Fibroblast of skin of back (primary cell): ENCODE results near the gene KIF21B.
"Not testable (repeated sequence)": the region's sequence is repeated elsewhere in the genome, so short reads cannot be mapped to it uniquely, and the experiment has no call there.

Experiments
- DNase-seq: peaks from one replicate; pipeline ENCODE4 v3.0.0-alpha.2; 2013

KIF21B gene

GRCh38 chr1:200969726-200970561, 53.6 kb downstream of the KIF21B start:
- no peak for DNase-seq

GRCh38 chr1:200968469-200969410, 54.8 kb downstream of the KIF21B start:
- DNase-seq: peak; percentile 49

- no peak for DNase-seq
Measured at GRCh38 chr1:200967693-200968468, 55.6 kb downstream of the KIF21B start.

GRCh38 chr1:200966934-200967333, 56.6 kb downstream of the KIF21B start:
- DNase-seq: no peak

- DNase-seq: no peak
Measured at GRCh38 chr1:200965111-200965805, 58.3 kb downstream of the KIF21B start.

GRCh38 chr1:200963888-200964287, 59.6 kb downstream of the KIF21B start:
- DNase-seq: not testable (repeated sequence)

GRCh38 chr1:200963076-200963475, 60.4 kb downstream of the KIF21B start:
- no peak for DNase-seq

- DNase-seq: no peak
Measured at GRCh38 chr1:200962631-200963030, 60.9 kb downstream of the KIF21B start.

GRCh38 chr1:200962151-200962550, 61.4 kb downstream of the KIF21B start:
- not testable (repeated sequence) for DNase-seq

GRCh38 chr1:200960948-200961340, 62.6 kb downstream of the KIF21B start:
- DNase-seq: no peak

- no peak for DNase-seq
Measured at GRCh38 chr1:200960236-200960947, 63.1 kb downstream of the KIF21B start.

GRCh38 chr1:200959411-200959921, 64.0 kb downstream of the KIF21B start:
- no peak for DNase-seq

GRCh38 chr1:200958597-200958996, 64.9 kb downstream of the KIF21B start:
- no peak for DNase-seq

- DNase-seq: no peak
Measured at GRCh38 chr1:200954434-200954833, 69.1 kb downstream of the KIF21B start.

GRCh38 chr1:200951016-200951415, 72.5 kb downstream of the KIF21B start:
- peak; percentile 56 for DNase-seq

GRCh38 chr1:200949626-200950025, 73.9 kb downstream of the KIF21B start:
- DNase-seq: no peak

- no peak for DNase-seq
Measured at GRCh38 chr1:200947059-200947566, 76.4 kb downstream of the KIF21B start.

GRCh38 chr1:200945111-200945510, 78.4 kb downstream of the KIF21B start:
- DNase-seq: no peak

- no peak for DNase-seq
Measured at GRCh38 chr1:200938955-200939354, 84.6 kb downstream of the KIF21B start.

GRCh38 chr1:200935286-200935962, 88.1 kb downstream of the KIF21B start:
- DNase-seq: not testable (repeated sequence)
